ENCODE results near the gene TGOLN2. TPM values are rescaled to one million over a fixed set of nuclear protein-coding genes. Genes with fewer than 3 reads are reported as not detected.
"Not testable (repeated sequence)": the region's sequence is repeated elsewhere in the genome, so short reads cannot be mapped to it uniquely, and the experiment has no call there.

The TGOLN2 gene
- total RNA-seq, 2 donors from 2014 or later = 152 to 175 TPM

- no peak for TF ChIP-seq CTCF (IDR thresholded peaks at IDR 0.05)
- no peak overlapping the region for H3K27ac ChIP-seq
- no peak for ATAC-seq (ENCODE audit: insufficient number of reproducible peaks, low FRiP score, low read depth)
- H3K9me3 ChIP-seq = no peaks in the 10 kb centered on the region
- H3K36me3 ChIP-seq = peaks cover 37% of the 10 kb centered on the region
- DNase-seq (ENCODE audit: low spot score) = no peak
- no peaks in the 10 kb centered on the region for H3K4me1 ChIP-seq (ENCODE audit: control insufficient read depth in 1 of 2, low read depth in 2 of 2)
- H3K4me3 ChIP-seq = no peak overlapping the region
- no peaks in the 10 kb centered on the region for H3K27me3 ChIP-seq (replicated peaks; ENCODE audit: insufficient read depth)
Observed at GRCh38 chr2:85344356-85344954, 16.7 kb upstream of the TGOLN2 start.

GRCh38 chr2:85343207-85343895 lies 15.6 kb upstream of the TGOLN2 start:
- H3K4me3 ChIP-seq; H3K27me3 ChIP-seq (replicated peaks; ENCODE audit: insufficient read depth); ATAC-seq (ENCODE audit: insufficient number of reproducible peaks, low FRiP score, low read depth); H3K4me1 ChIP-seq (ENCODE audit: control insufficient read depth in 1 of 2, low read depth in 2 of 2); H3K27ac ChIP-seq; H3K9me3 ChIP-seq; DNase-seq (ENCODE audit: low spot score): not testable (repeated sequence)
- peaks cover 33% of the 10 kb centered on the region for H3K36me3 ChIP-seq

GRCh38 chr2:85342156-85342555 lies 14.4 kb upstream of the TGOLN2 start:
- ATAC-seq (ENCODE audit: insufficient number of reproducible peaks, low FRiP score, low read depth) (no peak), DNase-seq (ENCODE audit: low spot score) (no peak)
- Histone ChIP-seq H3K27me3 (replicated peaks; ENCODE audit: insufficient read depth) (no peaks in the 10 kb centered on the region), H3K9me3 (no peaks in the 10 kb centered on the region), H3K27ac (no peak overlapping the region), H3K36me3 (peaks cover 23% of the 10 kb centered on the region), H3K4me1 (ENCODE audit: control insufficient read depth in 1 of 2, low read depth in 2 of 2) (no peaks in the 10 kb centered on the region), H3K4me3 (no peak overlapping the region)
- TF ChIP-seq CTCF (IDR thresholded peaks at IDR 0.05) = no peak

- no peaks in the 10 kb centered on the region for H3K27me3 ChIP-seq (replicated peaks; ENCODE audit: insufficient read depth)
- no peak overlapping the region for H3K4me3 ChIP-seq
- no peak for DNase-seq (ENCODE audit: low spot score)
- no peaks in the 10 kb centered on the region for H3K4me1 ChIP-seq (ENCODE audit: control insufficient read depth in 1 of 2, low read depth in 2 of 2)
- H3K27ac ChIP-seq = no peak overlapping the region
- no peak for TF ChIP-seq CTCF (IDR thresholded peaks at IDR 0.05)
- no peak for ATAC-seq (ENCODE audit: insufficient number of reproducible peaks, low FRiP score, low read depth)
- peaks cover 19% of the 10 kb centered on the region for H3K36me3 ChIP-seq
- no peaks in the 10 kb centered on the region for H3K9me3 ChIP-seq
Observed at GRCh38 chr2:85341269-85342029, 13.7 kb upstream of the TGOLN2 start.

GRCh38 chr2:85340034-85340892 lies 12.5 kb upstream of the TGOLN2 start:
- Histone ChIP-seq H3K27ac (no peak overlapping the region), H3K4me3 (peak overlapping the region; percentile 43), H3K4me1 (ENCODE audit: control insufficient read depth in 1 of 2, low read depth in 2 of 2) (no peaks in the 10 kb centered on the region), H3K27me3 (replicated peaks; ENCODE audit: insufficient read depth) (no peaks in the 10 kb centered on the region), H3K36me3 (peaks cover 11% of the 10 kb centered on the region), H3K9me3 (no peaks in the 10 kb centered on the region)
- TF ChIP-seq CTCF (IDR thresholded peaks at IDR 0.05) = no peak
- DNase-seq (ENCODE audit: low spot score) (no peak), ATAC-seq (ENCODE audit: insufficient number of reproducible peaks, low FRiP score, low read depth) (no peak)
